ENCODE data around the gene ROMO1. TPM values are rescaled to one million over a fixed set of nuclear protein-coding genes. Genes with fewer than 3 reads are reported as not detected.

ROMO1 gene
- total RNA-seq, 1 experiment from 2014 or later = 207 TPM

GRCh38 chr20:35702824-35703695, 3.9 kb downstream of the ROMO1 start:
- Histone ChIP-seq H3K79me1 (ENCODE audit: insufficient read depth, low read depth, low read length, poor library complexity, severe bottlenecking) (no peaks in the 10 kb centered on the region), H4K20me1 (ENCODE audit: control insufficient read depth, insufficient read depth, insufficient read length) (no peaks in the 10 kb centered on the region), H2BK5ac (ENCODE audit: insufficient read length, low read length) (no peak overlapping the region), H3K79me2 (ENCODE audit: insufficient read depth, low read length) (no peaks in the 10 kb centered on the region), H3K23ac (ENCODE audit: insufficient read length, low read depth, low read length) (no peak overlapping the region), H4K5ac (ENCODE audit: insufficient read length, low read depth, low read length) (no peak overlapping the region), H3K56ac (ENCODE audit: insufficient read length, low read depth, low read length) (no peak overlapping the region), H3K9me3 (ENCODE audit: control insufficient read depth, low read depth, low read length) (no peaks in the 10 kb centered on the region), H3K18ac (ENCODE audit: insufficient read length, low read depth, low read length) (no peak overlapping the region), H4K91ac (ENCODE audit: insufficient read length, low read depth, low read length) (no peak overlapping the region), H2BK12ac (ENCODE audit: insufficient read length, low read depth, low read length) (no peak overlapping the region), H2BK15ac (ENCODE audit: low read depth, low read length) (no peak overlapping the region), H2BK120ac (ENCODE audit: low read depth, low read length, poor library complexity, severe bottlenecking) (no peak overlapping the region), H3K4me2 (ENCODE audit: insufficient read depth, insufficient read length, low read length) (no peak overlapping the region), H3K27me3 (ENCODE audit: insufficient read depth, low read length) (no peaks in the 10 kb centered on the region), H3K9ac (ENCODE audit: extremely low read depth, insufficient read length, low read length) (no peak overlapping the region), H3K14ac (ENCODE audit: insufficient read depth, low read length) (no peak overlapping the region), H3K27ac (ENCODE audit: insufficient read length, low read depth, low read length) (no peak overlapping the region), H3K4me1 (ENCODE audit: insufficient read depth, low read length) (no peaks in the 10 kb centered on the region), H3T11ph (ENCODE audit: low read length) (no peak overlapping the region), H4K8ac (replicated peaks; ENCODE audit: insufficient read length, low read depth, low read length) (no peak overlapping the region), H2BK20ac (ENCODE audit: low read depth, low read length, poor library complexity, severe bottlenecking) (no peak overlapping the region), H3K4ac (ENCODE audit: low read depth, low read length) (no peak overlapping the region), H3K23me2 (ENCODE audit: insufficient read length, low read depth, low read length, poor library complexity, severe bottlenecking) (peaks cover 8% of the 10 kb centered on the region), H2AFZ (ENCODE audit: low read length) (no peak overlapping the region), H2AK5ac (ENCODE audit: insufficient read length, low read length) (no peak overlapping the region)
- H3K4me3 Mint-ChIP-seq = no peak overlapping the region
- H3K36me3 Mint-ChIP-seq (ENCODE audit: insufficient read depth in 1 of 3, low read depth in 3 of 3) = peaks cover 27 to 59% (median 47%) of the 10 kb centered on the region in 3 experiments; a peak in 6 of 7 replicates
- no CpG with 5 or more reads among the region's 4 CpGs for WGBS (ENCODE audit: extremely low coverage, insufficient read length, low lambda C conversion rate)
- H3K9me3 Mint-ChIP-seq = no peaks in the 10 kb centered on the region
- no peak for DNase-seq
- H3K4me1 Mint-ChIP-seq = peaks cover 10 to 12% of the 10 kb centered on the region in 2 experiments
- peak overlapping the region in 1 of 3 experiments; percentile 95; a peak in 2 of 7 replicates for H3K27ac Mint-ChIP-seq
- TF ChIP-seq CTCF (conservative IDR thresholded peaks at IDR 0.05) = no peak
- peaks cover 2% of the 10 kb centered on the region; the same call in 1 of the 2 replicates for H3K27me3 Mint-ChIP-seq (ENCODE audit: low read depth)

Measured in H9 (cell line).